ENCODE data around the gene CADPS. TPM values are rescaled to one million over a fixed set of nuclear protein-coding genes. Genes with fewer than 3 reads are reported as not detected.

CADPS gene
- total RNA-seq, 2 donors from 2014 or later: 11.7 to 20.8 TPM

DNA sequence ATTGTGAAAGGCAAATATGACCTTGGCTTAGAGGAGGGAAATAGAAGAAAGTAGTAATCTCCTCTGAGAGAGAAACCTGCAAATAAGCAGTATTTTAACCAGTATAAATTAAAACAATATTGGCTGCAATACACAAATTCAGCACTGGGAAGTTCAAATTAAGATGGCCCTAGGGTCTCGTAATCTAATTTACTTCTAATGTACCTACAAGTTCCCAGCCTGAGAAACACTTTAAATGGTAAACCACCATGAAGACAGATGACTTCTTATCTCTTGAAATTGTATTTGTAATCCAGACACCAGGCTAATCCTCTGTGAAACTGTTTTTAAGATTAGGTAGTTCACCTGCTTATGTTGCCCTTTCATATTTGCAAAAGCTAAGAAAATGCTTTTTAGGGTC is 199.7 kb downstream of the CADPS start:
- H3K9me3 Mint-ChIP-seq: no peaks in the 10 kb centered on the region
- Histone ChIP-seq H3K9me3 (ENCODE audit: control insufficient read depth, low read length) (no peaks in the 10 kb centered on the region), H3K27ac (ENCODE audit: low read depth, low read length) (no peak overlapping the region), H3K36me3 (ENCODE audit: control insufficient read depth, insufficient read depth, low read length) (no peaks in the 10 kb centered on the region), H3K27me3 (ENCODE audit: control insufficient read depth, insufficient read depth, low read length, poor library complexity, severe bottlenecking) (no peaks in the 10 kb centered on the region), H3K4me1 (ENCODE audit: control insufficient read depth, insufficient read depth, low read length) (peaks cover 12% of the 10 kb centered on the region), H3K4me3 (ENCODE audit: low read length) (no peak overlapping the region), H3K9ac (ENCODE audit: extremely low read depth, low read length, poor library complexity, severe bottlenecking) (no peak overlapping the region)
- H3K4me1 Mint-ChIP-seq: peaks cover 35% of the 10 kb centered on the region
- H3K36me3 Mint-ChIP-seq (ENCODE audit: low read depth): no peaks in the 10 kb centered on the region
- WGBS, 2 experiments (ENCODE audit: insufficient coverage in 1 of 2, insufficient read length in 1 of 2): 90 to 100% methylated on average over 1 of the region's 1 CpG
- peaks cover 2% of the 10 kb centered on the region for H3K27me3 Mint-ChIP-seq (ENCODE audit: insufficient read depth)
- no peak overlapping the region for H3K27ac Mint-ChIP-seq
- DNase-seq: no peak
- no peak overlapping the region for H3K4me3 Mint-ChIP-seq
- TF ChIP-seq, protein P1, sequence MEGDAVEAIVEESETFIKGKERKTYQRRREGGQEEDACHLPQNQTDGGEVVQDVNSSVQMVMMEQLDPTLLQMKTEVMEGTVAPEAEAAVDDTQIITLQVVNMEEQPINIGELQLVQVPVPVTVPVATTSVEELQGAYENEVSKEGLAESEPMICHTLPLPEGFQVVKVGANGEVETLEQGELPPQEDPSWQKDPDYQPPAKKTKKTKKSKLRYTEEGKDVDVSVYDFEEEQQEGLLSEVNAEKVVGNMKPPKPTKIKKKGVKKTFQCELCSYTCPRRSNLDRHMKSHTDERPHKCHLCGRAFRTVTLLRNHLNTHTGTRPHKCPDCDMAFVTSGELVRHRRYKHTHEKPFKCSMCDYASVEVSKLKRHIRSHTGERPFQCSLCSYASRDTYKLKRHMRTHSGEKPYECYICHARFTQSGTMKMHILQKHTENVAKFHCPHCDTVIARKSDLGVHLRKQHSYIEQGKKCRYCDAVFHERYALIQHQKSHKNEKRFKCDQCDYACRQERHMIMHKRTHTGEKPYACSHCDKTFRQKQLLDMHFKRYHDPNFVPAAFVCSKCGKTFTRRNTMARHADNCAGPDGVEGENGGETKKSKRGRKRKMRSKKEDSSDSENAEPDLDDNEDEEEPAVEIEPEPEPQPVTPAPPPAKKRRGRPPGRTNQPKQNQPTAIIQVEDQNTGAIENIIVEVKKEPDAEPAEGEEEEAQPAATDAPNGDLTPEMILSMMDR (conservative IDR thresholded peaks at IDR 0.05): no peak

DNA sequence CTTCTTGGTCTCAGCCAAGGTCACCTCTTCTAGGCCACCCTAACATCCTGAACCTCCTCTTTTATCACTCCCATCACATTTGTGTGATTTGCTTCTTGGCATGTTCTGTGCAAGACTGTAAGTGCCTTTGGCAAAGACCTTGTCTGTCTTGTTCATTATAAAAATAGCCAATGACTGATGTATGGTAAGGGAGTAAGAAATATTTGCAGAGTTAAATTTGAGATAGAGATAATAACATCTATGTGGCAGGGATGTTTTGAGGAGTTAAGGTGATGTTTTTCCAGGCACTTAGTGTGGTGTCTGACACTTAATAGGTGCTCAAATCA is 202.3 kb downstream of the CADPS start:
- H3K27me3 ChIP-seq (ENCODE audit: control insufficient read depth, insufficient read depth, low read length, poor library complexity, severe bottlenecking): no peaks in the 10 kb centered on the region
- no peak for DNase-seq
- TF ChIP-seq, protein P1 (conservative IDR thresholded peaks at IDR 0.05): no peak
- peaks cover 20% of the 10 kb centered on the region for H3K4me1 Mint-ChIP-seq
- peaks cover 3% of the 10 kb centered on the region for H3K4me1 ChIP-seq (ENCODE audit: control insufficient read depth, insufficient read depth, low read length)
- no peak overlapping the region for H3K9ac ChIP-seq (ENCODE audit: extremely low read depth, low read length, poor library complexity, severe bottlenecking)
- no peaks in the 10 kb centered on the region for H3K9me3 ChIP-seq (ENCODE audit: control insufficient read depth, low read length)
- H3K27me3 Mint-ChIP-seq (ENCODE audit: insufficient read depth): peaks cover 2% of the 10 kb centered on the region
- no peak overlapping the region for H3K4me3 ChIP-seq (ENCODE audit: low read length)
- H3K36me3 ChIP-seq (ENCODE audit: control insufficient read depth, insufficient read depth, low read length): no peaks in the 10 kb centered on the region
- no peak overlapping the region for H3K4me3 Mint-ChIP-seq
- no peaks in the 10 kb centered on the region for H3K9me3 Mint-ChIP-seq
- no peak overlapping the region for H3K27ac Mint-ChIP-seq
- no peaks in the 10 kb centered on the region for H3K36me3 Mint-ChIP-seq (ENCODE audit: low read depth)
- no peak overlapping the region for H3K27ac ChIP-seq (ENCODE audit: low read depth, low read length)

DNA sequence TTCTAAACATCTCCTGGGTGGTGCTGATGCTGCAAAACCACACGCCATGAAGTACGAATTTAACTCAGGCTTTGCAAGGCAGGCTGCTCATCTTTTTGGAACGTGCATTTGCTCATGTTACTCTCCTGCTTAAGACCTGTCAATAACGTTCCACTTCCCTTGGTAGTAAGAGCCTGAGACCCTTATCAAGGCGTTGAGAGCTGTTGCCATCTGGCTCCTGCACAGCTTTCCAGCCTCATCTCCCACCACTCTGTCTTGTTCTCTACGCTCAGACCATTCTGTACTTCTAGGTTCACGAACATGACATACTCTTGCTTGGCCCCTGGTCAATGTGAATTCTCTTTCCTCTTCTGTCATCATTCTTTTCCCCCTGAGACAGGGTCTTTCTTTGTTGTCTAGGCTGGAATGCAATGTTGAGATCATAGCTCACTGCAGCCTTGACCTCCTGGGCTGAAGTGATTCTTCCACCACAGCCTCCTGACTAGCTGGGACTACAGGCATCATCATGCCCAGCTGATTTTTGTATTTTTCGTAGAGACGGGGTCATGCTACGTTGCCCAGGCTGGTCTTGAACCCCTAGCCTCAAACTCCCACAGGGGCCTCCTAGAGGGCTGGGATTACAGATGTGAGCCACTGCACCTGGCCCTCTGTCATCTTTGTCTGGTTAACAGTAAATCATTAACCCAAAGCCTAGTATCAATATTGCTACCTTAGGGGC is 202.8 kb downstream of the CADPS start:
- H3K27ac ChIP-seq (ENCODE audit: low read depth, low read length): no peak overlapping the region
- no peaks in the 10 kb centered on the region for H3K27me3 ChIP-seq (ENCODE audit: control insufficient read depth, insufficient read depth, low read length, poor library complexity, severe bottlenecking)
- no peaks in the 10 kb centered on the region for H3K9me3 ChIP-seq (ENCODE audit: control insufficient read depth, low read length)
- TF ChIP-seq, protein P1 (conservative IDR thresholded peaks at IDR 0.05): no peak
- H3K4me1 ChIP-seq (ENCODE audit: control insufficient read depth, insufficient read depth, low read length): no peaks in the 10 kb centered on the region
- H3K9me3 Mint-ChIP-seq: no peaks in the 10 kb centered on the region
- no peak overlapping the region for H3K9ac ChIP-seq (ENCODE audit: extremely low read depth, low read length, poor library complexity, severe bottlenecking)
- DNase-seq: no peak
- no peak overlapping the region for H3K4me3 ChIP-seq (ENCODE audit: low read length)
- no peak overlapping the region for H3K27ac Mint-ChIP-seq
- H3K27me3 Mint-ChIP-seq (ENCODE audit: insufficient read depth): peaks cover 2% of the 10 kb centered on the region
- no peaks in the 10 kb centered on the region for H3K36me3 ChIP-seq (ENCODE audit: control insufficient read depth, insufficient read depth, low read length)
- no peak overlapping the region for H3K4me3 Mint-ChIP-seq
- no peaks in the 10 kb centered on the region for H3K36me3 Mint-ChIP-seq (ENCODE audit: low read depth)
- peaks cover 18% of the 10 kb centered on the region for H3K4me1 Mint-ChIP-seq
- 74 to 79% methylated on average over 10 of the region's 10 CpGs for WGBS, 2 experiments (ENCODE audit: insufficient coverage in 1 of 2, insufficient read length in 1 of 2)

All from endodermal cell (in vitro differentiated cells).